CD14-positive monocyte (primary cell): ENCODE results near the gene RFXANK. TPM values are rescaled to one million over a fixed set of nuclear protein-coding genes. Genes with fewer than 3 reads are reported as not detected.

Source experiments
- DNase-seq, 3 donors: peaks; one replicate each; pipeline ENCODE4 v3.0.0-alpha.2; 2011 to 2022
- H2AFZ ChIP-seq: 2 replicates; pipeline ENCODE4 v1.6.0; 2012; ENCODE audit warnings: mild to moderate bottlenecking, low read depth, low read length, inconsistent platforms; ENCODE audit not compliant: insufficient read depth, poor library complexity, severe bottlenecking
- H3K27ac ChIP-seq, 2 donors: 1 replicate in 1 of 2; 2 replicates in 1 of 2; pipeline ENCODE4 v1.5.1; 2012 to 2013; ENCODE audit warnings: low read length in 2 of 2, control low read depth in 1 of 2, inconsistent platforms in 1 of 2, low read depth in 1 of 2, mild to moderate bottlenecking in 1 of 2
- H3K27me3 ChIP-seq, 2 donors: one replicate each; pipeline versions ENCODE4 v1.6.0 to v1.6.1; 2011 to 2013; ENCODE audit warnings: low read length in 2 of 2; ENCODE audit not compliant: control insufficient read depth in 2 of 2, insufficient read depth in 2 of 2
- H3K36me3 ChIP-seq, 2 donors: replicated peaks in 1 of 2; 1 replicate in 1 of 2; 2 replicates in 1 of 2; pipeline versions ENCODE4 v1.5.1 to v1.6.1; 2012 to 2013; ENCODE audit warnings: low read length in 2 of 2, control low read depth in 1 of 2, inconsistent platforms in 1 of 2, mild to moderate bottlenecking in 1 of 2; ENCODE audit not compliant: insufficient read depth in 2 of 2, control insufficient read depth in 1 of 2
- H3K4me1 ChIP-seq, 2 donors: 1 replicate in 1 of 2; 2 replicates in 1 of 2; pipeline versions ENCODE4 v1.5.1 to v1.6.1; 2012 to 2013; ENCODE audit warnings: low read length in 2 of 2, control low read depth in 1 of 2, inconsistent platforms in 1 of 2, mild to moderate bottlenecking in 1 of 2, moderate library complexity in 1 of 2; ENCODE audit not compliant: insufficient read depth in 2 of 2, control insufficient read depth in 1 of 2
- H3K4me2 ChIP-seq: replicated peaks from 2 replicates; pipeline ENCODE3; 2012; ENCODE audit warnings: low read length, moderate library complexity, mild to moderate bottlenecking; ENCODE audit not compliant: poor library complexity, severe bottlenecking; ENCODE audit errors: extremely low read depth
- H3K4me3 ChIP-seq, 3 experiments: fragments of 200-600 bp in 1 of 3; sonication (generic) in 1 of 3; replicated peaks in 1 of 3; 1 replicate in 2 of 3; 2 replicates in 1 of 3; pipeline ENCODE4 v1.5.1; 2011 to 2013; ENCODE audit warnings: low read length in 3 of 3, mild to moderate bottlenecking in 3 of 3, control low read depth in 2 of 3, low read depth in 2 of 3, inconsistent platforms in 1 of 3, moderate library complexity in 1 of 3
- H3K79me2 ChIP-seq: 2 replicates; pipeline ENCODE4 v1.6.0; 2012; ENCODE audit warnings: mild to moderate bottlenecking, control low read depth, inconsistent platforms, low read length, moderate library complexity; ENCODE audit not compliant: insufficient read depth
- H3K9ac ChIP-seq: 2 replicates; pipeline ENCODE4 v1.6.0; 2017; ENCODE audit warnings: low read length, mild to moderate bottlenecking; ENCODE audit not compliant: insufficient read depth, poor library complexity, severe bottlenecking
- H3K9me3 ChIP-seq, 2 donors: replicated peaks in 1 of 2; 1 replicate in 1 of 2; 2 replicates in 1 of 2; pipeline versions ENCODE4 v1.5.1 to v1.6.1; 2012 to 2013; ENCODE audit warnings: low read length in 2 of 2, control low read depth in 1 of 2; ENCODE audit not compliant: control insufficient read depth in 1 of 2, insufficient read depth in 1 of 2
- H4K20me1 ChIP-seq: 2 replicates; pipeline ENCODE4 v1.6.0; 2012; ENCODE audit warnings: mild to moderate bottlenecking, low read length, control low read depth, moderate library complexity; ENCODE audit not compliant: insufficient read depth
- H3K27ac Mint-ChIP-seq, 7 donors: one replicate each; pipeline ENCODE4 v1.8.0; 2020; ENCODE audit warnings: mild to moderate bottlenecking in 7 of 7, mixed read lengths in 7 of 7, moderate library complexity in 6 of 7, inconsistent platforms in 2 of 7
- H3K27me3 Mint-ChIP-seq, 3 donors: one replicate each; pipeline ENCODE4 v1.8.0; 2021 to 2022; ENCODE audit warnings: low read depth in 3 of 3, mild to moderate bottlenecking in 3 of 3, mixed read lengths in 3 of 3, moderate library complexity in 3 of 3, inconsistent platforms in 1 of 3
- H3K36me3 Mint-ChIP-seq, 2 donors: one replicate each; pipeline ENCODE4 v1.8.0; 2020; ENCODE audit warnings: mixed read lengths in 2 of 2, inconsistent platforms in 1 of 2, mild to moderate bottlenecking in 1 of 2
- H3K4me1 Mint-ChIP-seq: one replicate; pipeline ENCODE4 v1.8.0; 2020; ENCODE audit warnings: mild to moderate bottlenecking, mixed read lengths
- H3K4me3 Mint-ChIP-seq, 2 donors: one replicate each; pipeline ENCODE4 v1.8.0; 2020; ENCODE audit warnings: mild to moderate bottlenecking in 2 of 2, mixed read lengths in 2 of 2, moderate library complexity in 1 of 2
- H3K9me3 Mint-ChIP-seq, 7 donors: one replicate each; pipeline ENCODE4 v1.8.0; 2020 to 2022; ENCODE audit warnings: mixed read lengths in 7 of 7, mild to moderate bottlenecking in 6 of 7, moderate library complexity in 6 of 7, inconsistent platforms in 2 of 7
- CTCF ChIP-seq: fragments of 200-600 bp; IDR thresholded peaks from one replicate; pipeline ENCODE4 v1.8.0; 2022; ENCODE audit warnings: antibody characterized with exemption, mild to moderate bottlenecking
- WGBS: methylation state at CpG from one replicate; pipeline ENCODE4 v1.1.5; 2013; ENCODE audit warnings: missing lambda C conversion rate; ENCODE audit not compliant: insufficient coverage; 5-methylcytosine and 5-hydroxymethylcytosine counted together
- intact Hi-C, 2 donors: fragments of 100-400 bp; cut with micrococcal nuclease; formaldehyde crosslinking; loops; one replicate each; pipeline versions ENCODE4 v1.15.0 to v1.15.1; 2023
- polyA plus RNA-seq, 3 donors: library from polyadenylated mRNA; depleted of rRNA in 1 of 3; unstranded in 2 of 3; stranded (reverse) in 1 of 3; fragments of 300-500 nt in 2 of 3; fragments of >200 nt in 1 of 3; fragmentation: Illumina TruSeq in 2 of 3; gene quantifications; 1 replicate in 2 of 3; 2 replicates in 1 of 3; pipeline ENCODE4 v1.2.3, GENCODE V29; 2012 to 2021

RFXANK gene
- polyA plus RNA-seq, 3 donors: 62.2 to 98.2 (median 66.6) TPM

DNA sequence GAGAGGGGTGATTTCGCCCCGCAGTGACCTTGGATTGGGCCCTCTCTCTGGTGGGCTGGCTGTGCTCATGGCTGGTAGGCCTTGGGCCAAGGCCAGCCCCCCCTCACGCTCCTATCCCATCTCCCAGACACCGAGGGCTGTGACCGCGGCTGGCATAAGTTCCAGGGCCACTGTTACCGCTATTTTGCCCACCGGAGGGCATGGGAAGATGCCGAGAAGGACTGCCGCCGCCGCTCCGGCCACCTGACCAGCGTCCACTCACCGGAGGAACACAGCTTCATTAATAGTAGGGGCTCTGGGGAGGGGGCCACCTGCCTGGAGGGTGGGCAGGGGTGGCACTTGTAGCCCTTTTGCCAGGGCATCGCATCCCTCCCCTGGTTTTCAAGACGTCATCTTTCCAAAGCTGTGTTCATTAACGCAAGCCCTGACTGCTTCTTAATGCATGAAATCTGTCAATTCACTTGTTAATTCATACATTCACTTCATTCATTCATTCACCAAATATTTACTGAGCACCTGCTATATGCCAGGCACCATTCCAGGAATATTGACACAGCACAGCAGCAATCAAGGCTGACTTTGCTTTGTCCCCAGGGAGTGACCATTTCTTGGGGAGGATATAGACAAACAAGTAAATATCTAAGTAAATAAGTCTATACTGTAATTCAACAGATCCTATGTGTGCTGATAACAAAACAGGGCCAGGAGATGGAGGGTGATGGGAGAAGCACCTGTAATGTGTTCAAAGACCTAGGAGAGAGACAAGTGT, 46.3 kb downstream of the RFXANK start:
- no peaks in the 10 kb centered on the region for H3K36me3 Mint-ChIP-seq
- no peak for TF ChIP-seq CTCF
- peaks cover 21 to 27% of the 10 kb centered on the region in 2 donors for H3K9me3 ChIP-seq
- H3K27me3 Mint-ChIP-seq: peaks cover 2 to 13% (median 5%) of the 10 kb centered on the region in 3 donors
- no peaks in the 10 kb centered on the region for H4K20me1 ChIP-seq
- 87% methylated on average over 11 of the region's 18 CpGs for WGBS
- H2AFZ ChIP-seq: no peak overlapping the region
- no peaks in the 10 kb centered on the region for H3K4me1 ChIP-seq
- DNase-seq: no peak
- H3K9me3 Mint-ChIP-seq: peaks cover 19 to 34% (median 30%) of the 10 kb centered on the region in 7 donors
- no peak overlapping the region for H3K27ac ChIP-seq
- no peaks in the 10 kb centered on the region for H3K36me3 ChIP-seq
- no peak overlapping the region for H3K4me3 ChIP-seq
- H3K27me3 ChIP-seq: no peaks in the 10 kb centered on the region
- no peak overlapping the region for H3K27ac Mint-ChIP-seq
- H3K79me2 ChIP-seq: no peaks in the 10 kb centered on the region
- no peak overlapping the region for H3K4me2 ChIP-seq
- H3K9ac ChIP-seq: no peak overlapping the region
- intact Hi-C loops: no loop called here
- no peak overlapping the region for H3K4me3 Mint-ChIP-seq
- no peaks in the 10 kb centered on the region for H3K4me1 Mint-ChIP-seq

- Mint-ChIP-seq H3K27ac (no peak overlapping the region), H3K4me3 (no peak overlapping the region), H3K4me1 (no peaks in the 10 kb centered on the region), H3K36me3 (no peaks in the 10 kb centered on the region), H3K27me3 (peaks cover 2 to 12% (median 5%) of the 10 kb centered on the region in 3 donors), H3K9me3 (peaks cover 10 to 22% (median 17%) of the 10 kb centered on the region in 7 donors)
- DNase-seq: no peak
- Histone ChIP-seq H2AFZ (no peak overlapping the region), H3K9me3 (peaks cover 10 to 13% of the 10 kb centered on the region in 2 donors), H4K20me1 (no peaks in the 10 kb centered on the region), H3K4me3 (no peak overlapping the region), H3K36me3 (no peaks in the 10 kb centered on the region), H3K27me3 (no peaks in the 10 kb centered on the region), H3K4me2 (no peak overlapping the region), H3K9ac (no peak overlapping the region), H3K27ac (no peak overlapping the region), H3K79me2 (no peaks in the 10 kb centered on the region), H3K4me1 (no peaks in the 10 kb centered on the region)
- intact Hi-C loops: no loop called here
- TF ChIP-seq CTCF: no peak
Observed at GRCh38 chr19:19239675-19240074, 47.6 kb downstream of the RFXANK start.
